Activated T-cell treated with anti-CD3 and anti-CD28 coated beads for 1 hour (primary cell): ENCODE data around the gene OR8A1.

ENCODE experiments used
- DNase-seq: peaks from one replicate; pipeline ENCODE4 v3.0.0-alpha.2; 2020; ENCODE audit warnings: low read depth

OR8A1 gene

DNA sequence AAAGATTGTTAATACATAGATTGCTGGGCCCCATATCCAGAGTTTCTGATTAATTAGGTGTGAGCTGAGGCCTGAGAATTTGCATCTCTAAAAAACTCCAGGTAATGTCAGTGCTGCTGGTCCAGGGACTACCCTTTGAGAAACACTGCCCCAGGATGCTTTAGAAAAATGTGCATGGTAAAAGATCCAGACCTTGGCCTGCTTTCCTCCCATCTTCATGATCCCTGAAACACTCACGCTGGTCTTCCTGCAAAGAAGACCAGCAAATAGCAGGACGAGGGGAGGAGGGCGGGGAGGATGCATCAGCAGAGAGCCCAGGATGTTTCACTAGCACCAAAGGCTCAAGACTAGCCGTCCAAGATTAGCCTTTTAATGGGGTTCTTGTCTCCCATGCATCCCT, at the start of gene OR8A1:
Gene OR8A1 (plus strand): TSS at position 301 of the 400 bp plus-strand sequence. CDS start 123 bp downstream, outside the sequence.
- no peak for DNase-seq

DNA sequence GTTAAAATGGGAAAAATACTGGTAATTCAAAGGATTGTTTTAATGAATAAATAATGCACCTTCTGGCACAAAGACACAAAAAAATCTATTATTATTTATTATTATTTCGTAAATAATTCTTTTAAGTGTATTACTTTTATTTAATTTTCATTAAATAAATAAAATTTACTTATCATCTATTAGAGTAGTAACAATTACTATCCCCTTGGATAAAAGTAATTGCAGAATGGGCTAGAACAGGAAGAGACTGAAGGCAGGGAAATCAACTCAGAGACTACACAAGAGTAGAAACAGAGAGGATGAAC, 49.3 kb upstream of the OR8A1 start:
- no peak for DNase-seq

- DNase-seq, result no peak
Measured at GRCh38 chr11:124533626-124534025, 36.2 kb upstream of the OR8A1 start.

DNA sequence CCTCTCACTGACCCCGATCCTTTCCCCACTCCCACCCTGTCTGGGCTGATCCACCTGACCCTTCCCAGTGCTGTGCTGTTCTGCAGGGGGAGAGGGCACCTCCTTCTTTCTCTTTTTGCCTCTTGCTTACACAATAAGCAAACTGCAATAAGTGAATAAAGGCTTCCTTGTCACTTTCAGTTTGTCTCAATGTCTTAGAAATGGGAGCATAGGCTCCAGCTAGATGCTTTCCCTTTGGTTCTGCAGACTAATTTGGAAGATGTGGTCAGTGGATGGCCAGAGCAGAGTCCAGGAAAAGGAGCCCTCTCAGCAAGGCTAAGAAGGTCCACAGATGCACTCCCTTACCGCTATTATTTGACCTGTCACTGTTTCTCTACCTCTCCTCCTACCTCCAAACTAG, 35.7 kb upstream of the OR8A1 start:
- DNase-seq, result no peak

DNA sequence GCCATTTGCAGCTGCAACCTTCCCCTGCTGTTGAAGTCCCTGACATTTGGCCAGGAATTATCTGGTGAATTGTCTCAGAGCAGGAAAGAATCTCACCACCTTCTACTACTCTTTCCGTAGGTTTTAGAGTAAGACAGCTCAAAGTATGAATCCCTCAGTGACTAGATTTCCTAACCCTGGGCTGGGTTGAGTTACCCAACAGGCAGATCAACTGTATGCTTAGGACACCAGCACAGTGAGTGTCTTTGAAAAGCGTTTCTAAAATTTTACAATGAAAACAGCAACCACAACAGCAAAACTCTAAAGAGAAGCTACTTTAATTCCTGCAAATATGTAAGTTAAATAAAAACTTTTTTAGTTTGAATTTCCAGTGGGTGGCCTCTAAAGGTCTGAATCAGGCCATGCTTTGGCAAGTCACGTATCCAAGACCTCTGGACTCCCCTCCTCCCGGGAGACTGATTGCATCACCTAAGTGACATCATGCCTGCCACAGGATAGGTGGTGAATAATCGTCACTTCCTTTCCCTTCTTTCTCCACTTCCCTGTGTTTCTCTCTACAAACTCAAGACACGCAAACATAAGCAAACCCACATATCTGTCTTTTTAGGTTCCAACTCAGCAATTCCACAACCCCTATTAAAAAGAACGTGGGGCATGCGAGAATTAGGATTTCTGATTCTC, 34.1 kb upstream of the OR8A1 start:
- DNase-seq, result no peak

DNA sequence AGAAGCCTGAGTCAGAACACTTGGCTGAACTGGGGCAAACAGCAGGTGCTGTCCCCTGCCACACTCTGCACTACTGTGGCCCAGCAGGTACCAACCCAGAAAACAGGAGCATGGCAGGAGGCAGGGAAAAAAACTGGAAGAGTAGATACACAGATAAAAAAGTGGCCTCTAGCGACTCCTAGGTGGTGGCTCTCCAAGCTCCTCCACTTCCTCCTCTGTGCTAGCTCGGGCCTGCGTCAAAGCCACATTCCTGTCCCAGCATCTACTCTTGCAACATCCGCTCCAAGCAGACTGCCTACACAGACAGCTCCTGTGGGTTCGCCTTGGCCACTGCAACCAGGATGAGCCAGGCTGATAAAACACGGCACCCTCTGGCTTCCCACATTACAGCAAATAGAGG, 33.3 kb upstream of the OR8A1 start:
- DNase-seq, result no peak

- no peak for DNase-seq
Measured at GRCh38 chr11:124538019-124538418, 31.8 kb upstream of the OR8A1 start.

DNA sequence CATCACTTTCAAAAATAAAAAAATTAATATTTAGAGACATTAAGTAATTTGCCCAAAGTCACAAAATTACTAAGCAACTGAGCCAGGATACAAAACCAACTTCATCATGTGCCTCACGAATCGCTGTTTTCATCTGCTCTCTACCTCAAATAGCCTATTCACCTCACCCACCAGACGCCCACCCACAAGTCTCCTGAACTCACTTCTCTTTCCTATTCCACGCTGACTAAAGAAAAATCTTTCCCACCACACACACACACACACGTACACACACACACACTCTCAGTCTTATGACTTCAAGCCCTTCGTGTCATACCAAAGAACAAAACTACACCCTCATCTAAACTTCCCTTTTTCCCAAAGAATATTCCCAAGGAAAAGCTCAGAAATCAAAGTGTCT, 28.6 kb upstream of the OR8A1 start:
- no peak for DNase-seq

GRCh38 chr11:124543145-124543544, 26.7 kb upstream of the OR8A1 start:
- no peak for DNase-seq

DNA sequence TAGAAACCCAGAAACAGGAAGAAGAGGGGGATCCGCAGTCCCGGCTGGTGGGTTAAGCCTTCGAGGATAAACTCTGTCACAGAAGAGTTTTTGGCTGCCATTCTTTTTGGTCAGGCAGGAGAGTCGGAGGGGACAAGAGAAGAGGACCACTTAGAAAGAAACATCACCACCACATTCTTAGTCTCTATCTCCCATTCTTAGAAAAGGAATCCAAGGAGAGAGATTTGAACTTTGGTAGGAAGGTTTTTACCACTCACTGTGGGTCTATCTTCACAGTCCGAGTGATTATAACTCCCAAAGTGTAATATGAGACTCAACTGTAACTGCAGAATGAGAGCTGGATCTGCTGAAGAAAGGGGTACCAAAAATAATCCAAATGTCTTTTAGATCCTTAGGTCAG, 26.2 kb upstream of the OR8A1 start, which contains the start of gene OR8B12:
Gene OR8B12 (minus strand): TSS at position 101 of the 400 bp plus-strand sequence. CDS start 0 bp downstream, at position 101.
- no peak for DNase-seq

DNA sequence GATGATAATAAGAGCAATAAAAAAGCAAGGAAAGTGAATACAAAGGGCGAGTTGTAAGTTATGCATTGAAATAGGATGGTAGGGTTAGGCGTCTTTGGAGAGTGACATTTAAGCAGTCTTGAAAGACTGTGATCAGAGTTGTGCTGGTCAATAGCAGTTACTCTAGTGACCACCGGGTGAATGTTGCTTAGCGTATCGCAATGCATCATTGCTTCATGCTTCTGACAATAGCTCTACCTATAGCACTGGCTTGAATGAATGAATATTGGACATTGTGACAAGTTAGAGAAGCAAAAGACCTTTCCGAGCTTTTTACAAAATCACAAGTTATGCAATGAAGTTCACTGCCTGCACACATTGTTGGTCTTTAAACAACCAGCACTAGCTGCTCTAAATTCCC, 18.6 kb upstream of the OR8A1 start:
- DNase-seq, result no peak

- no peak for DNase-seq
Measured at GRCh38 chr11:124551987-124552386, 17.8 kb upstream of the OR8A1 start.

- DNase-seq, result no peak
Measured at GRCh38 chr11:124556828-124557227, 13.0 kb upstream of the OR8A1 start.

- no peak for DNase-seq
Measured at GRCh38 chr11:124570160-124570559, 363 bp downstream of the OR8A1 start.

- no peak for DNase-seq
Measured at GRCh38 chr11:124577716-124578427, 8.1 kb downstream of the OR8A1 start.

DNA sequence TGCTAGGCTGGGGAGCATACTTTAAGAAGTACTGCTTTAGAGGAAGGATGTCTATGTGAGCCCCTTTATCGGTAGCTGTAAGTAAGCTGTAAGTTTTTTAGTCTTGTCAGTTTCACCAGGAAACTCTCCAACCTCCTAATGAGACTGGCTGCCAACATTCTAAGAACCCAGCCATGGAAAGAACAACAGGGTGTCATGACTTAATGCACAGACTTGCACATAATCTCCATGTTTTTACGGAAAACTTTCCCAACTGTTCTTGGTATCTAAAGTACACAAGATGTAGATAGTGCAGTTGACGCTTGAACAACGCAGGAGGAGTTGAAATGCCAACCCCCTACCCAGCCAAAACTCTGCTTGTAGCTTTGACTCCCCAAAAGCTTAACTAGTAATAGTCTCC, 9.0 kb downstream of the OR8A1 start:
- DNase-seq, result no peak

DNA sequence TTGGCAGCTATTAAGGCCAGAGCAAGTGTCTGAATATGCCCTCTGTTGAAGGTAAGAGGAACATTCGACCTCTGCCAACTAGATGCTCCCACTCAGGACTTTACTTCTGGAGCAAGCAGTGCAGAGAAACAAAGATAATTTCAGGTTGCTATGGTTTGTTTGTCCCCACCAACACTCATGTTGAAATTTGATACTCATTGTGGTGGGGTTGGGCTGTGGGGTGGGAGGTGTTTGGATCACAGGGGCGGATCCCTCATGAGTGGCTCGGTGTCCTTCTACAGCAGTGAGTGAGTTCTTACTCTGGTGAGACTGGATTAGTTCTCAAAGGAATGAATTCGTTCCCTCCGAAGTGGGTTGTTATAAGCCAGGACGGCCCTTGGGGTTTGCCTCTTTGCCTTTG, 12.0 kb downstream of the OR8A1 start:
- no peak for DNase-seq

GRCh38 chr11:124582565-124582964, 12.8 kb downstream of the OR8A1 start:
- DNase-seq, result no peak

DNA sequence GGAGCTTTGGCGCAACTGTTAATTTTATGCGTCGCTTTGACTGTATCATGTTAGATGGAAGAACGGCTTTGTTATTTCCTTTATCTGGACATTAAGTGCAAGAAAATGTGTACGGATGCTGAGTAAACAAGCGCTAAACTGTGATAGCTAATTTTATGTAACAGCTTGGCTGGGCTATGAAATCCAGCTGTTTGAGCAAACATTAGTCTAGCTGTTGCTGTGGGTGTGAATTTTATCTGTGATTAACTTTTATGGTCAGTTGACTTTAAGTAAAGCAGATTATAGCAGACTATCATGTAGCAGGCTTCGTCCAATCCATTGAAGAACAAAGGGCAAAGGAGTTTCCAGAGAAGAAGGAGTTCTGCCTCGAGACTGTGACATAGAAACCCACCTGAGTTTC, 14.0 kb downstream of the OR8A1 start:
- DNase-seq, result no peak

GRCh38 chr11:124584681-124585372, 15.0 kb downstream of the OR8A1 start:
- DNase-seq, result no peak

GRCh38 chr11:124586238-124586860, 16.6 kb downstream of the OR8A1 start:
- DNase-seq, result peak; percentile 39

DNA sequence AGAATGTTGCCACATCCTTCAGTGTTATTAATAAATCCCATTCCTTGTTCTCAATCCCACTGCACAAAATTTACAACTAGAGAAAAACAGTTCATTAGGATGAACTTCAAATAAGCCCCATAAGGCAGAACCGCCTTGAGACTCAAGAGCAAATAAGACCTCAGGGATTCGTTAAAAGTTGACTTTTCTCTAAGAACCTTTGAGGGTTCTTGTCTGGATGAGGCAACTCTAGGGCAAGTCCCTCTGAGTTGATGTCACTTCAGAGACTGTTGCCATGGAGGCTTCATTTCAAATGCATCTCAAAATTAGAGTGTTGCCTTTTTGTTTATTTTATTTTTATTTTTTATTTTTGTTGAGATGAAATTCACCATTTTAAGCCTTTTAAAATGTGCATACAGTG, 21.6 kb downstream of the OR8A1 start:
- DNase-seq, result no peak

GRCh38 chr11:124592627-124593026, 22.8 kb downstream of the OR8A1 start:
- no peak for DNase-seq
